ENCODE data around the gene AAMP. TPM values are rescaled to one million over a fixed set of nuclear protein-coding genes. Genes with fewer than 3 reads are reported as not detected.

The AAMP gene
- total RNA-seq, 1 donor from 2014 or later: 119 TPM

- H3K4me3 ChIP-seq (ENCODE audit: low read depth, low read length): no peak overlapping the region
- TF ChIP-seq CTCF (conservative IDR thresholded peaks at IDR 0.05; ENCODE audit: low read depth, low read length): no peak
Measured at GRCh38 chr2:218219934-218220333, 50.0 kb downstream of the AAMP start.

GRCh38 chr2:218218268-218219185, 51.4 kb downstream of the AAMP start:
- TF ChIP-seq CTCF (conservative IDR thresholded peaks at IDR 0.05; ENCODE audit: low read depth, low read length): no peak
- H3K4me3 ChIP-seq (ENCODE audit: low read depth, low read length): peak overlapping the region; percentile 74
- no peak for DNase-seq (ENCODE audit: low read depth)

More at GRCh38 chr2:218219934-218220333, 50.0 kb downstream of the AAMP start:
- DNase-seq (ENCODE audit: low read depth): no peak

GRCh38 chr2:218217360-218218267, 52.3 kb downstream of the AAMP start:
- peak overlapping the region; percentile 74 for H3K4me3 ChIP-seq (ENCODE audit: low read depth, low read length)
- no peak for DNase-seq (ENCODE audit: low read depth)
- no peak for TF ChIP-seq CTCF (conservative IDR thresholded peaks at IDR 0.05; ENCODE audit: low read depth, low read length)

- DNase-seq (ENCODE audit: low read depth): peak; percentile 40
- TF ChIP-seq CTCF (conservative IDR thresholded peaks at IDR 0.05; ENCODE audit: low read depth, low read length): no peak
- H3K4me3 ChIP-seq (ENCODE audit: low read depth, low read length): peak within 1 kb of the TSS; percentile 74
Measured at GRCh38 chr2:218216674-218217359, 53.1 kb downstream of the AAMP start, which contains the start of gene ARPC2. ARPC2 (plus strand) TSS chr2:218217189; CDS start chr2:218217471, 282 bp downstream.

GRCh38 chr2:218216336-218216673, 53.6 kb downstream of the AAMP start:
- DNase-seq (ENCODE audit: low read depth): no peak
- peak overlapping the region; percentile 74 for H3K4me3 ChIP-seq (ENCODE audit: low read depth, low read length)
- TF ChIP-seq CTCF (conservative IDR thresholded peaks at IDR 0.05; ENCODE audit: low read depth, low read length): no peak

Other genes with a start within 250 kb of the AAMP start
- gene RUFY4, start 200.9 kb downstream of the AAMP start, total RNA-seq: not detected in 2 replicates
- gene CXCR2, start 144.1 kb downstream of the AAMP start, total RNA-seq: not detected in 2 replicates
- gene CXCR1, start 103.2 kb downstream of the AAMP start, total RNA-seq: not detected in 2 replicates
- gene ARPC2, start 52.9 kb downstream of the AAMP start, total RNA-seq: 458 and 717 TPM in 2 replicates
- 1.0 and 2.3 TPM in 2 replicates for gene GPBAR1, start 9.1 kb downstream of the AAMP start, total RNA-seq
- 53.3 and 55.3 TPM in 2 replicates for gene PNKD, start 382 bp upstream of the AAMP start, total RNA-seq
- gene TMBIM1, start 22.4 kb upstream of the AAMP start, total RNA-seq: 109 and 165 TPM in 2 replicates
- gene CATIP, start 86.7 kb upstream of the AAMP start, total RNA-seq: not detected in 2 replicates
- gene SLC11A1, start 112.1 kb upstream of the AAMP start, total RNA-seq: 0.22 TPM in 1 of 2 replicates, not detected in the other
- 49.0 and 65.5 TPM in 2 replicates for gene CTDSP1, start 129.7 kb upstream of the AAMP start, total RNA-seq
- gene VIL1, start 149.0 kb upstream of the AAMP start, total RNA-seq: not detected in 2 replicates

Data from epithelial cell of proximal tubule (primary cell).